Duodenal mucosa (tissue), 2 donors: ENCODE data around the gene CDK5R1.

Source experiments
- H3K27ac ChIP-seq: one replicate; pipeline ENCODE4 v1.7.0; 2013; ENCODE audit warnings: low read depth, low read length
- H3K27me3 ChIP-seq, 2 donors: one replicate each; pipeline ENCODE4 v1.7.0; 2013; ENCODE audit warnings: low read length in 2 of 2, control low read depth in 1 of 2; ENCODE audit not compliant: insufficient read depth in 2 of 2, control insufficient read depth in 1 of 2
- H3K36me3 ChIP-seq, 2 donors: one replicate each; pipeline ENCODE4 v1.7.0; 2013; ENCODE audit warnings: low read length in 2 of 2, control low read depth in 1 of 2; ENCODE audit not compliant: insufficient read depth in 2 of 2, control insufficient read depth in 1 of 2
- H3K4me1 ChIP-seq, 2 donors: one replicate each; pipeline ENCODE4 v1.7.0; 2013; ENCODE audit warnings: low read length in 2 of 2, control low read depth in 1 of 2; ENCODE audit not compliant: insufficient read depth in 2 of 2, control insufficient read depth in 1 of 2
- H3K4me3 ChIP-seq, 2 donors: one replicate each; pipeline ENCODE4 v1.7.0; 2013; ENCODE audit warnings: low read length in 2 of 2, low read depth in 1 of 2
- H3K9ac ChIP-seq, 2 donors: one replicate each; pipeline ENCODE4 v1.7.0; 2013; ENCODE audit warnings: low read length in 2 of 2, low read depth in 1 of 2
- H3K9me3 ChIP-seq, 2 donors: one replicate each; pipeline ENCODE4 v1.7.0; 2013; ENCODE audit warnings: low read length in 2 of 2, control low read depth in 1 of 2; ENCODE audit not compliant: control insufficient read depth in 1 of 2

The CDK5R1 gene

DNA sequence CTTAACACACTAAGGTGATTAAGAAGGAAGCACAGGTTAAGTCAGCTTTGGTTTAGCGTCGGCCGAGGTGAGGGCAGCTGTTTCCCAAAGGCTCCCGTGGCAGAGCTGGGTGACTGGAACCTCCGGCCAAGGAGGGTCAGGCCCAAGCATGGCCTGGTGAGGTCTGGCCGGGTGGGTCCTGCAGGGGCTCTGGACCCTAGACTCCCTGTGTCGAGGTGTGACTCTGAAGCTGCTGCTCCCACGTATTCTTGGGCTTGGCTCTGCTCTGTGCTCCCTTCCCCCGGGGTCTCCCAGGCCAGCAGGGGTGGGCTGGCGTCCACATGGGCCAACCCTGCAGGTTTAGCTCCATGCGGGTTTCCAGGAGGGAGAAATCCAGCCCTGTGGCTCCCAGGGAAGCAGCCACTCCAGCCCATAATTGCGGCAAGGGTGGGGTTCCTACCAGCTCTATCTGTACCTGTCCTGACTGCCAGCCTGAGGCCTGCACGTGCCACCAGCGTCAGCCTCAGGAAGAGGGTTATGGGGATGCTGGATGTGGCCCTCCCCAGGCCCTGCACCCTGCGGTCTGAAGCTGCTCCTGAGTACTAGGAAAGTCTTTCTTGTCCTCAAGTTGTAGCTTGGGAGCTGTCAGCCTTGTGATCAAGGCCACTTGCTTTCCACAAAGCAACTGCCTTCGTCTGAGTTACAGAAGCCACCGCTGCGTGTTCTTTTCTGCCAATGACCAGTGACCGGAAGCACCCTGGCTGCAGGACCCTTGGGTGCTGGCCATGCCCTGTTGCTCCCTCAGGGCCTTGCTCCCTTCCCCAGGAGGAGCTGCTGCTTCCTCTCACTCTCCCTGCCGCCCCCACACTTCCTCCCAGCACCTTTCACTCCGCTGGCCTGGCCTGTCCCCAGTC, 4.8 kb downstream of the CDK5R1 start:
- H3K27me3 ChIP-seq = peaks cover 0 to 3% of the 10 kb centered on the region in 2 donors
- no peak overlapping the region for H3K9ac ChIP-seq
- H3K27ac ChIP-seq = no peak overlapping the region
- peaks cover 0 to 13% of the 10 kb centered on the region in 2 donors for H3K36me3 ChIP-seq
- H3K4me3 ChIP-seq = no peak overlapping the region
- no peaks in the 10 kb centered on the region for H3K9me3 ChIP-seq
- peaks cover 6 to 16% of the 10 kb centered on the region in 2 donors for H3K4me1 ChIP-seq

DNA sequence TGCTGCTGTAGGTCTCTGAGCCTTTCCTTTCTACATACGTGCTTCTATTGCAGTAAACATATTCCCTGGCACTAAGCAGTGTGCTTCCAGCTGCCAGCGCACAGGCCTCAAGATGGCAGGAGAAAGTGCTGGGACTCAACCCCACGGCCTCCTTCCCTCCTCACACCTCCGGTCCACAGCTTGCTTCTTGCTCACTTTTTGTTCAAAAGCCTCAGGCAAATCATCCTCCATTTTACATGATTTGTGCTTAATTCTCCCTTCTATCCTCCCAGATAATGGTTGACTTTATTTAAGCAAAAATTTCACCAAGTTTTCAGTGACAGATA, 5.4 kb downstream of the CDK5R1 start:
- Histone ChIP-seq H3K27ac (no peak overlapping the region), H3K9ac (no peak overlapping the region), H3K4me3 (no peak overlapping the region), H3K27me3 (peaks cover 0 to 3% of the 10 kb centered on the region in 2 donors), H3K36me3 (peaks cover 0 to 13% of the 10 kb centered on the region in 2 donors), H3K9me3 (no peaks in the 10 kb centered on the region), H3K4me1 (peaks cover 6 to 16% of the 10 kb centered on the region in 2 donors)

DNA sequence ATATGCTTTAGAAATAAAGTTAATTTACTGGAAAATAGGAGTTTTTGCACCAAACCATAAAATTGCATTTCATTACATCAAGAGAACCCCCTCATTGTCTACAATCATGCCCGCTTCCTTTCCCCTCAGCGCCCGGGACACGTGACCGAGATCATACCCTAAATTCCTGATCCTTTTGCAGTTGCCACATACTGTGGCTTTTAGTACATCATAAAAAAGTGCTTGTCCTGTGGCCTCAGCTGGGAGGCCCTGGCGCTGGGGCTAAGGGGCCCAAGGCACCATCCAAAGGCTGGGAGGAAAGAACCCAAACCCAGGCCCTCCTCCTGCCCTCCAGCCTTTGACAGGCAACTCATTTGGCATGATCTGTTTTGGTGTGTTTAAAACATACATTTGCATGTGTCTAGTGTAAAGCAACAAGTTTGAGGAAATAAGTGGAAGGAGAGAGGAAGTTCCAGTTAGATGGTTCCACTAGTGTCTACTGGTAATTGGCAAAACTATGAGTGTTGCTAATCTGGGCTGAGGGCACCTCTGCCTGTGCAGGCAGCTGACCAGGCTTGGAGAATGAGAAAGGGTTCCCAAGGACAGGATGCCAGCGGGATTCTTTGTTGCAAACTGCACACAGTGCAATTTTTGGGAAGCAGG, 6.0 kb downstream of the CDK5R1 start:
- Histone ChIP-seq H3K9me3 (no peaks in the 10 kb centered on the region), H3K27me3 (peaks cover 0 to 3% of the 10 kb centered on the region in 2 donors), H3K27ac (no peak overlapping the region), H3K4me1 (peaks cover 5 to 12% of the 10 kb centered on the region in 2 donors), H3K36me3 (peaks cover 0 to 13% of the 10 kb centered on the region in 2 donors), H3K4me3 (no peak overlapping the region), H3K9ac (no peak overlapping the region)

DNA sequence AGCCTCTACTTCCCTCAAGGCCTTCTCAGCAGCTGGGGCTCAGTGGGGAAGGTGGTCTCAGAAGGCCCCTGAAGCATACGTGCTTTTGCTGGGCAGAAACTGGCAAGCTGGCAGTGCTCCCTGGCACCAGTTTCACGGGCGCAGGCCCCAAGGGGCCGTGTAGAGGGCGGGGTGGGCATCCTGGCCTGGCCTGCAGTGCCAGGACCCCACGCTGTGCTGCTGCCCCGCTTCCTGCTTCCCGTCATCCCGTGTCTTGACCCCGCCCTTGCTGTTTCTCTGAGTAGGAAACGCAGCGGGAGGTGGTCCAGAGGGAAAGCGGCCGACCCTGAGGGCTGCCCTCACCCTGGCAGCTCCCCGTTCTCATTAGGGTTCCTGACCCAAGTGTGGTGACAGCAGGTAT, 6.8 kb downstream of the CDK5R1 start:
- peaks cover 0 to 13% of the 10 kb centered on the region in 2 donors for H3K36me3 ChIP-seq
- no peak overlapping the region for H3K9ac ChIP-seq
- no peaks in the 10 kb centered on the region for H3K27me3 ChIP-seq
- no peak overlapping the region for H3K27ac ChIP-seq
- H3K9me3 ChIP-seq = no peaks in the 10 kb centered on the region
- peaks cover 0 to 8% of the 10 kb centered on the region in 2 donors for H3K4me1 ChIP-seq
- no peak overlapping the region for H3K4me3 ChIP-seq

DNA sequence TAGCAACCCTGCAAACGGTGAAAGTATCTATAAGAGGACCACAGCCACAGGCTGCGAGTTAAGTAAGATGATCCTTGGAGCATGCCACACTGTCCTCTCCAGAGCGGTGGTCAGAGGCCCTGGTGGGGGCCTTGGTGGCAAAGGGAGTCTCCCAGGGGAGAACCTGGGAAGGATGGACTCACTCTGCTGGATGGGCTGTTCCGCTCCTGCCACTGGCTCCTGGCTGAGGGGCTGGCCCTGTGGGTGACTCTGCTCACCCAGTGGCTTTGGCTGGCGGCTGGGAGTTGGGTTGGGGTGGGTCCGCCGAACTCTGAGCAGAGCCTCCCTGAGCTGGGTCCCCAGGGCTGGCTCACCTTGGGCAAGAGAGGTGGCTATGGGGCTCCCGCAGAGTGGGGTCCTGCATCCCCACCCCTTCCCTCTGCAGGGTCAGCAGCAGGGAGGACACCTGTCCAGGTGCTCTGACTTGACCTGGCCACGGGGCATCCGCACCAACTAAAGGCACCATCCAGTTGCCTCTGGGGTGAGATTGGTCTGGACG, 7.3 kb downstream of the CDK5R1 start:
- H3K9me3 ChIP-seq = no peaks in the 10 kb centered on the region
- H3K36me3 ChIP-seq = peaks cover 0 to 13% of the 10 kb centered on the region in 2 donors
- H3K9ac ChIP-seq = no peak overlapping the region
- peaks cover 0 to 8% of the 10 kb centered on the region in 2 donors for H3K4me1 ChIP-seq
- no peak overlapping the region for H3K27ac ChIP-seq
- H3K4me3 ChIP-seq = no peak overlapping the region
- H3K27me3 ChIP-seq = no peaks in the 10 kb centered on the region

DNA sequence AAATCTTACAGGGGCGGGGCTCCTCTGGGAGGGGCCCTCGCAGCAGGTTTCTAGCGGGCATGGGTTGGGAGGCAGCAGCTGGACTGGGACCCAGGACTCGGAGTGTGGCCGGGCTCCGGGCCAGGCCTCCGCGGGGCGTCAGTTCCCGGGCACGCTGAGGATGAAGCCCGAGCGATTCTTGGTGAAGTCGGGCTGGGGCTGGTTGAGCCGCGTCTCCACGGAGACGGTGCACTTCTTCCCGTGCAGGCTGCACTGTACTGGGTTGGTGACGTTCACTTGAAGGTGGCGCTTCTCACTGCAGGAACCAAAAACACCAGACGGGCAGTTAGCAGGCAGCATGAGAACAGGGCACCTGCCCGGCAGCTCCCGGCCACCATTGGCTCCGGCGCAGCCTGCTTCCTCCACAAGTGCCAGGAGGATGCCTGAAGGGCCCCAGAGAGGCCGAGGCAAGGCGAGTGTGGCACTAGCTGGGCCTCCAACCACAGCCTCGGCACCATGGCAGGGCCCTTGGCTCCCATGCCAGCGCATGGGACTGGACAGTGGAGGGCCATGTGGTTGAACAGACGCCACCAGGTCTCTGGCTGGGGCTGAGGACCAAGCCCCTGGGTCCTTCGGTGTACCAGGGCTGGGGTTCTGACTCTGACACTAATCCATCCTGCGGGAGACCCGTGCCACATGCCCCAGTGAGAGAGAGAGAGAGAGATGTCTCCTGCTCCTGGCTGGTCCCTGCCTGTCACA, 8.0 kb downstream of the CDK5R1 start:
- Histone ChIP-seq H3K9ac (no peak overlapping the region), H3K4me1 (peaks cover 0 to 8% of the 10 kb centered on the region in 2 donors), H3K27ac (no peak overlapping the region), H3K27me3 (no peaks in the 10 kb centered on the region), H3K9me3 (no peaks in the 10 kb centered on the region), H3K4me3 (no peak overlapping the region), H3K36me3 (peaks cover 0 to 13% of the 10 kb centered on the region in 2 donors)

DNA sequence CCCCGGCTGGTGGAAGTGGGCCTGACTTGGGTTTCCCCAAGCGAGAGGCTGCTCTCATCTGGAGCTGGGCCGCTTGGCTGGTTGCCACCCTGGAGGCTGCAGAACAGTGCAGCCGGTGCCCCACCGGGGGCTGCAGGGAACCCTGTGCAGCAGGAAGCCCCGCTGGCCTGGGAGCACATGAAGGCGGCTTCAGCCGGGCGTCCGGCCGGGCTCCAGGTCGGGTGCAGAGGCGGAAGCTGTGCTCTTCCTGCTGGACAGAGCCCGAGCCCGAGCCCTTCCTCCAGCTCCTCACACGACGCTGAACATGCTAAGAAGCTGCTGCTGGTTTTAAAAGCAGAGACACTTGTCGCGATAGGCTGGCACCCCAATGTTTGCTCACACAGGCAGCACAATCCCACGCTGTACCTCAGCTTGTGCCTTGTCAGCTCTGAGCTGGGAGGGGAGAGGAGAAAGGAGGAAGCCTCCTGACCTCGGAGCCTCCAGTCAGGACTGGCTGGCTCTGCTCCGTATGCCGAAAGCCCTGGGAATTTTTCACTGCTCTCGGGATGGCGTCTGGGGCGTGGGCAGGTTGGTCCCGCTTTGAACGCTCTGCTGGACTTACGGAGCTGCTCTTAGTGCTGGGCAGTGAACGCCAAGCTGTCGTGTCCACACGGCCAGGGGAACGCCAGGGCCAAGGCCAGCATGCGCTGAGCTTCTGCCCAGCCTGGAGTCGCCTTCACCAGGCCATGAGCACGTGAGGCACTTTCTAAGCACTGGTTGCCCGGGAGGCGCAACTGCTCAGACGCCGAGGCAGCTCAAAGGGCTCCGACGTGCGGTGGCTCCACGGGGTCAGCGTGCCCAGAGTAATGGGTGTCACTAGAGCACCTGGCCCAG, 8.8 kb downstream of the CDK5R1 start:
- H3K27me3 ChIP-seq = no peaks in the 10 kb centered on the region
- H3K36me3 ChIP-seq = peaks cover 0 to 9% of the 10 kb centered on the region in 2 donors
- no peak overlapping the region for H3K9ac ChIP-seq
- H3K4me3 ChIP-seq = no peak overlapping the region
- peaks cover 0 to 8% of the 10 kb centered on the region in 2 donors for H3K4me1 ChIP-seq
- H3K9me3 ChIP-seq = no peaks in the 10 kb centered on the region
- H3K27ac ChIP-seq = no peak overlapping the region

DNA sequence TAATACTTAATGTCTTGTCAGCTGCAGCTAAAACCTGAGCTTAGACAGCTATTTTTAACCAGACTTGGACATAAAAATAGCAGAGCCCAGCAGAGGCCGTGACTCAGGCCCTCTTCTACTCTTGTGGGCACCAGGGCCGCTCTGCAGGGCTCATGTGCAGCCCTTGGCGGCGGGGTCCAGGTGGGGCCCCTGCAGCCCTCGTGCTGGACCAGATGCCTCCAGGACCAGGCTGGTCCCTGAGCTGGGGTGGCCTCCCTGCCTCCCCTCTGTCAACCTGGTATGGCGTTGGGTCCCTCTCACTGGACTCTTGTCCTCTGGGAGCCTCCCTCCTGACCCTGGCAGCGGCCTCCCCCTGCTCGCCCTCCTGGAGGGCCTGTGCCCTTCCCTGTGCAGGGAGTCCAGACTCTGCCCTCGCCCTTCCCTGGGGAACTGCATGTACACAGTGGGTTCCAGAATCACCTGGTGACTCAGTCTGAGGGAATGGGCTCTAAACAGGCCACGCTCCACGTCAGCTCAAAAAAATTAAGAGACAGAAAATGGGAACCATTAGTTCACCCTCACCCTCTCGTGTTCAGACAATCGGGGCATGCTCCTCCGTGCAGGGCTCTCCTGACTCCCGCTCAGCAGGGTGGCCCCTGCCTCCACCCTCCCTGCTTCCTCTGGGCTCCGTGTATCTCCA, 9.7 kb downstream of the CDK5R1 start:
- no peak overlapping the region for H3K9ac ChIP-seq
- H3K4me3 ChIP-seq = no peak overlapping the region
- no peaks in the 10 kb centered on the region for H3K9me3 ChIP-seq
- H3K27ac ChIP-seq = no peak overlapping the region
- peaks cover 0 to 9% of the 10 kb centered on the region in 2 donors for H3K36me3 ChIP-seq
- no peaks in the 10 kb centered on the region for H3K27me3 ChIP-seq
- H3K4me1 ChIP-seq = peaks cover 0 to 8% of the 10 kb centered on the region in 2 donors
